GM12878 (cell line): ENCODE measurements around the gene GDF15. TPM values are rescaled to one million over a fixed set of nuclear protein-coding genes. Genes with fewer than 3 reads are reported as not detected.

Source experiments
- CBX3 ChIP-seq: fragments of 200-600 bp; sonication (generic); IDR thresholded peaks from 2 replicates; pipeline ENCODE4 v1.6.1; 2016; ENCODE audit warnings: low read depth, borderline replicate concordance
- CREB1 ChIP-seq: IDR thresholded peaks from 2 replicates; pipeline ENCODE4 v1.6.1; 2012; ENCODE audit warnings: low read depth, mild to moderate bottlenecking, inconsistent platforms
- EED ChIP-seq: sonication (generic); IDR thresholded peaks from 2 replicates; pipeline ENCODE4 v1.6.1; 2016; ENCODE audit warnings: antibody characterized with exemption, low read depth
- EP300 ChIP-seq, 2 experiments: fragments of 150-350 bp in 1 of 2; IDR thresholded peaks; 2 replicates each; pipeline ENCODE4 v1.6.1; 2011 to 2012; ENCODE audit warnings: low read depth in 2 of 2, low read length in 2 of 2, borderline replicate concordance in 1 of 2, improper control_type of control experiment in 1 of 2, inconsistent platforms in 1 of 2; ENCODE audit not compliant: control insufficient read depth in 1 of 2
- GATAD2B ChIP-seq: fragments of 450-650 bp; conservative IDR thresholded peaks from 2 replicates; pipeline ENCODE4 v1.6.1; 2017; ENCODE audit warnings: low read depth, mild to moderate bottlenecking, moderate library complexity
- IRF4 ChIP-seq: IDR thresholded peaks from 2 replicates; pipeline ENCODE4 v1.6.1; 2011; ENCODE audit warnings: low read depth, low read length
- NFYA ChIP-seq: IDR thresholded peaks from 2 replicates; pipeline ENCODE4 v1.6.1; 2011; ENCODE audit warnings: low read depth, mild to moderate bottlenecking, low read length, improper control_type of control experiment, borderline replicate concordance
- NR2C1 ChIP-seq: fragments of 450-650 bp; IDR thresholded peaks from 2 replicates; pipeline ENCODE4 v1.6.1; 2017; ENCODE audit warnings: antibody characterized with exemption, mild to moderate bottlenecking, moderate library complexity
- NRF1 ChIP-seq: conservative IDR thresholded peaks from 2 replicates; pipeline ENCODE4 v1.6.1; 2011; ENCODE audit warnings: mild to moderate bottlenecking, low read depth, low read length, improper control_type of control experiment
- POU2F2 ChIP-seq: IDR thresholded peaks from 3 replicates; pipeline ENCODE4 v1.6.1; 2011; ENCODE audit warnings: low read depth, mild to moderate bottlenecking, low read length, borderline replicate concordance
- RFX5 ChIP-seq: IDR thresholded peaks from 2 replicates; pipeline ENCODE4 v1.6.1; 2011; ENCODE audit warnings: low read depth, low read length, improper control_type of control experiment
- SIX5 ChIP-seq: IDR thresholded peaks from 2 replicates; pipeline ENCODE4 v1.6.1; 2011; ENCODE audit warnings: mild to moderate bottlenecking, low read depth, low read length, moderate library complexity; ENCODE audit not compliant: severe bottlenecking
- TCF12 ChIP-seq: IDR thresholded peaks from 2 replicates; pipeline ENCODE4 v1.6.1; 2011; ENCODE audit warnings: low read depth, mild to moderate bottlenecking, low read length
- ZNF217 ChIP-seq: fragments of 450-650 bp; IDR thresholded peaks from 2 replicates; pipeline ENCODE4 v1.6.1; 2017; ENCODE audit warnings: antibody characterized with exemption, mild to moderate bottlenecking
- polyA plus RNA-seq, 11 experiments: library from polyadenylated mRNA; depleted of rRNA in 4 of 11; unstranded in 6 of 11; stranded (reverse) in 5 of 11; fragments of >200 nt; fragmentation: Nextera tagmentation in 4 of 11; fragmentation: Illumina TruSeq in 1 of 11; extraction: Ambion mirVana in 4 of 11; extraction: Trizol in 1 of 11; gene quantifications; 1 replicate in 1 of 11; 2 replicates in 10 of 11; pipeline versions ENCODE4 v1.2.1 to v1.2.3, GENCODE V29; 2011 to 2016; ENCODE audit warnings: inconsistent platforms in 2 of 11, missing spikeins in 2 of 11, low read depth in 1 of 11
- total RNA-seq, 4 experiments: library from RNA; depleted of rRNA in 3 of 4; stranded (reverse); fragments of >200 nt in 3 of 4; fragmentation: Illumina TruSeq in 1 of 4; extraction: Trizol in 1 of 4; gene quantifications; 2 replicates each; pipeline versions ENCODE4 v1.2.1 to v1.2.3, GENCODE V29; 2013 to 2021
- TF ChIP-seq, protein P1 (sequence below): fragments of 150-350 bp; IDR thresholded peaks from 2 replicates; pipeline ENCODE4 v1.6.1; 2016; ENCODE audit warnings: low read depth, low read length
- TF ChIP-seq, protein P2 (sequence below): IDR thresholded peaks from 2 replicates; pipeline ENCODE4 v1.6.1; 2012; ENCODE audit warnings: low read depth, low read length, improper control_type of control experiment
- TF ChIP-seq, protein P3 (sequence below): fragments of 450-650 bp; IDR thresholded peaks from 2 replicates; pipeline ENCODE4 v1.6.1; 2018; ENCODE audit warnings: borderline replicate concordance, mild to moderate bottlenecking; ENCODE audit not compliant: partially characterized antibody
- TF ChIP-seq, protein P4 (sequence below): fragments of 450-650 bp; IDR thresholded peaks from 2 replicates; pipeline ENCODE4 v1.6.1; 2017; ENCODE audit warnings: mild to moderate bottlenecking, moderate library complexity

Gene GDF15
- total and polyA plus RNA-seq, 10 of the 15 experiments (the other 5 are each of a cell fraction or from before 2014, with no cell fraction given), result 0.11 to 3.6 (median 1.6) TPM; not detected in 1

DNA sequence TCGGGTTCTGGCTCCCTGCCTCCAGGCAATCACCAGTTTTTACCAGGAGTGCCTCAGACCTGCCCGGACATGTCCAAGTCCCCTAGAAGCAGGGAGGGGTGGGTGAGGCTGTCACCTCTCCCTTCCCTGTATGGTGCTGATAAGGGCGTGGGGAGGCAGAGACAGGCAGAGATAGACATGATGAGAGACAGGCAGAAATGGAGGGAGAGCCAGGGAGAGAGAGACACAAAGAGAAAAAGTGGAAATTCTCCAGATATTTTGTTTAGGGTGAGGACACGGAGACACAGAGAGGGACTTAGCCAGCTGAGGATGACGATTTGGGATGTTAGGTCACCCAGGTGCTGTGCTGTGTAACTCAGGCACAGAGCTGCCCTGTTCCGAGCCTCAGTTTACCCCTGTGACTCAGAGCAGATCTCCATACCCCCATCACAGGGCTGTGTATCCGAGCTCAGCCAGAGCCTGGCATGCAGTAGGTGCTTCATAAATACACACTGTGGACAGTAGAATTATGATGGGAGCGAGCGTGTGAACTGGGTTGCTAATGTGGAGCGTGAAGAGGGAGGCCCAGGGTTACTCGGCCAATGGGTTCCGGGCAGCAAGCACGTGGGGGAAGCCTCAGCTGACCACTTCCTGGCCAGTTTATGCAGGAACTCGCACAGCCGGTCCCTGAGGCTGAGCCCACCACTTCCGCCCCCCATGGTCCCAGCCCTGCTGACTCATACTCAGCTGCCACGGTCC lies 11.9 kb upstream of the GDF15 start (continued):
- TF ChIP-seq, protein P1, sequence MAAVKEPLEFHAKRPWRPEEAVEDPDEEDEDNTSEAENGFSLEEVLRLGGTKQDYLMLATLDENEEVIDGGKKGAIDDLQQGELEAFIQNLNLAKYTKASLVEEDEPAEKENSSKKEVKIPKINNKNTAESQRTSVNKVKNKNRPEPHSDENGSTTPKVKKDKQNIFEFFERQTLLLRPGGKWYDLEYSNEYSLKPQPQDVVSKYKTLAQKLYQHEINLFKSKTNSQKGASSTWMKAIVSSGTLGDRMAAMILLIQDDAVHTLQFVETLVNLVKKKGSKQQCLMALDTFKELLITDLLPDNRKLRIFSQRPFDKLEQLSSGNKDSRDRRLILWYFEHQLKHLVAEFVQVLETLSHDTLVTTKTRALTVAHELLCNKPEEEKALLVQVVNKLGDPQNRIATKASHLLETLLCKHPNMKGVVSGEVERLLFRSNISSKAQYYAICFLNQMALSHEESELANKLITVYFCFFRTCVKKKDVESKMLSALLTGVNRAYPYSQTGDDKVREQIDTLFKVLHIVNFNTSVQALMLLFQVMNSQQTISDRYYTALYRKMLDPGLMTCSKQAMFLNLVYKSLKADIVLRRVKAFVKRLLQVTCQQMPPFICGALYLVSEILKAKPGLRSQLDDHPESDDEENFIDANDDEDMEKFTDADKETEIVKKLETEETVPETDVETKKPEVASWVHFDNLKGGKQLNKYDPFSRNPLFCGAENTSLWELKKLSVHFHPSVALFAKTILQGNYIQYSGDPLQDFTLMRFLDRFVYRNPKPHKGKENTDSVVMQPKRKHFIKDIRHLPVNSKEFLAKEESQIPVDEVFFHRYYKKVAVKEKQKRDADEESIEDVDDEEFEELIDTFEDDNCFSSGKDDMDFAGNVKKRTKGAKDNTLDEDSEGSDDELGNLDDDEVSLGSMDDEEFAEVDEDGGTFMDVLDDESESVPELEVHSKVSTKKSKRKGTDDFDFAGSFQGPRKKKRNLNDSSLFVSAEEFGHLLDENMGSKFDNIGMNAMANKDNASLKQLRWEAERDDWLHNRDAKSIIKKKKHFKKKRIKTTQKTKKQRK, result no peak
- TF ChIP-seq CBX3 (no peak), EED (peak; percentile 32; the same call in 1 of the 2 replicates), NRF1 (no peak), CREB1 (peak; percentile 50; the same call in 1 of the 2 replicates), GATAD2B (0 out of 2 replicates have a peak, but pooled peaks have one; percentile 82), POU2F2 (peak; percentile 86), RFX5 (no peak), IRF4 (0 out of 2 replicates have a peak, but pooled peaks have one; percentile 21), EP300 (IDR thresholded peaks at IDR 0.05; ENCODE audit: borderline replicate concordance in 1 of 2, control insufficient read depth in 1 of 2, low read depth in 2 of 2, low read length in 2 of 2) (peak; percentile 72 to 88), TCF12 (peak; percentile 95), SIX5 (peak; percentile 13), NR2C1 (peak; percentile 35; the same call in 1 of the 2 replicates), NFYA (no peak), ZNF217 (peak; percentile 26; the same call in 1 of the 2 replicates)
- TF ChIP-seq, protein P2, sequence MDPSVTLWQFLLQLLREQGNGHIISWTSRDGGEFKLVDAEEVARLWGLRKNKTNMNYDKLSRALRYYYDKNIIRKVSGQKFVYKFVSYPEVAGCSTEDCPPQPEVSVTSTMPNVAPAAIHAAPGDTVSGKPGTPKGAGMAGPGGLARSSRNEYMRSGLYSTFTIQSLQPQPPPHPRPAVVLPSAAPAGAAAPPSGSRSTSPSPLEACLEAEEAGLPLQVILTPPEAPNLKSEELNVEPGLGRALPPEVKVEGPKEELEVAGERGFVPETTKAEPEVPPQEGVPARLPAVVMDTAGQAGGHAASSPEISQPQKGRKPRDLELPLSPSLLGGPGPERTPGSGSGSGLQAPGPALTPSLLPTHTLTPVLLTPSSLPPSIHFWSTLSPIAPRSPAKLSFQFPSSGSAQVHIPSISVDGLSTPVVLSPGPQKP, result peak; percentile 85
- TF ChIP-seq, protein P3, sequence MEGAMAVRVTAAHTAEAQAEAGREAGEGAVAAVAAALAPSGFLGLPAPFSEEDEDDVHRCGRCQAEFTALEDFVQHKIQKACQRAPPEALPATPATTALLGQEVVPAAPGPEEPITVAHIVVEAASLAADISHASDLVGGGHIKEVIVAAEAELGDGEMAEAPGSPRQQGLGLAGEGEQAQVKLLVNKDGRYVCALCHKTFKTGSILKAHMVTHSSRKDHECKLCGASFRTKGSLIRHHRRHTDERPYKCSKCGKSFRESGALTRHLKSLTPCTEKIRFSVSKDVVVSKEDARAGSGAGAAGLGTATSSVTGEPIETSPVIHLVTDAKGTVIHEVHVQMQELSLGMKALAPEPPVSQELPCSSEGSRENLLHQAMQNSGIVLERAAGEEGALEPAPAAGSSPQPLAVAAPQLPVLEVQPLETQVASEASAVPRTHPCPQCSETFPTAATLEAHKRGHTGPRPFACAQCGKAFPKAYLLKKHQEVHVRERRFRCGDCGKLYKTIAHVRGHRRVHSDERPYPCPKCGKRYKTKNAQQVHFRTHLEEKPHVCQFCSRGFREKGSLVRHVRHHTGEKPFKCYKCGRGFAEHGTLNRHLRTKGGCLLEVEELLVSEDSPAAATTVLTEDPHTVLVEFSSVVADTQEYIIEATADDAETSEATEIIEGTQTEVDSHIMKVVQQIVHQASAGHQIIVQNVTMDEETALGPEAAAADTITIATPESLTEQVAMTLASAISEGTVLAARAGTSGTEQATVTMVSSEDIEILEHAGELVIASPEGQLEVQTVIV, result peak; percentile 56
- TF ChIP-seq, protein P4, sequence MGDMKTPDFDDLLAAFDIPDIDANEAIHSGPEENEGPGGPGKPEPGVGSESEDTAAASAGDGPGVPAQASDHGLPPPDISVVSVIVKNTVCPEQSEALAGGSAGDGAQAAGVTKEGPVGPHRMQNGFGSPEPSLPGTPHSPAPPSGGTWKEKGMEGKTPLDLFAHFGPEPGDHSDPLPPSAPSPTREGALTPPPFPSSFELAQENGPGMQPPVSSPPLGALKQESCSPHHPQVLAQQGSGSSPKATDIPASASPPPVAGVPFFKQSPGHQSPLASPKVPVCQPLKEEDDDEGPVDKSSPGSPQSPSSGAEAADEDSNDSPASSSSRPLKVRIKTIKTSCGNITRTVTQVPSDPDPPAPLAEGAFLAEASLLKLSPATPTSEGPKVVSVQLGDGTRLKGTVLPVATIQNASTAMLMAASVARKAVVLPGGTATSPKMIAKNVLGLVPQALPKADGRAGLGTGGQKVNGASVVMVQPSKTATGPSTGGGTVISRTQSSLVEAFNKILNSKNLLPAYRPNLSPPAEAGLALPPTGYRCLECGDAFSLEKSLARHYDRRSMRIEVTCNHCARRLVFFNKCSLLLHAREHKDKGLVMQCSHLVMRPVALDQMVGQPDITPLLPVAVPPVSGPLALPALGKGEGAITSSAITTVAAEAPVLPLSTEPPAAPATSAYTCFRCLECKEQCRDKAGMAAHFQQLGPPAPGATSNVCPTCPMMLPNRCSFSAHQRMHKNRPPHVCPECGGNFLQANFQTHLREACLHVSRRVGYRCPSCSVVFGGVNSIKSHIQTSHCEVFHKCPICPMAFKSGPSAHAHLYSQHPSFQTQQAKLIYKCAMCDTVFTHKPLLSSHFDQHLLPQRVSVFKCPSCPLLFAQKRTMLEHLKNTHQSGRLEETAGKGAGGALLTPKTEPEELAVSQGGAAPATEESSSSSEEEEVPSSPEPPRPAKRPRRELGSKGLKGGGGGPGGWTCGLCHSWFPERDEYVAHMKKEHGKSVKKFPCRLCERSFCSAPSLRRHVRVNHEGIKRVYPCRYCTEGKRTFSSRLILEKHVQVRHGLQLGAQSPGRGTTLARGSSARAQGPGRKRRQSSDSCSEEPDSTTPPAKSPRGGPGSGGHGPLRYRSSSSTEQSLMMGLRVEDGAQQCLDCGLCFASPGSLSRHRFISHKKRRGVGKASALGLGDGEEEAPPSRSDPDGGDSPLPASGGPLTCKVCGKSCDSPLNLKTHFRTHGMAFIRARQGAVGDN, result peak; percentile 97
